ENCODE data around the gene ZAR1.

ZAR1 gene

GRCh38 chr4:48470137-48470536 lies 19.9 kb upstream of the ZAR1 start:
- H3K27me3 ChIP-seq (ENCODE audit: insufficient read depth, low read length): no peaks in the 10 kb centered on the region
- no peak overlapping the region for H3K4me3 ChIP-seq (ENCODE audit: low read length)
- no peak overlapping the region for H3K27ac ChIP-seq (ENCODE audit: low read depth, low read length)
- 100% methylated on average over 1 of the region's 1 CpG for WGBS
- H3K4me1 ChIP-seq (ENCODE audit: insufficient read depth, low read length): peaks cover 4% of the 10 kb centered on the region; the same call in 1 of the 2 replicates
- no peaks in the 10 kb centered on the region for H3K9me3 ChIP-seq (ENCODE audit: insufficient read depth, low read depth, low read length)
- H3K36me3 ChIP-seq (ENCODE audit: insufficient read depth, low read length): no peaks in the 10 kb centered on the region
- no peak overlapping the region for H3K9ac ChIP-seq (ENCODE audit: low read depth, low read length)

- H3K27ac ChIP-seq (ENCODE audit: low read depth, low read length): no peak overlapping the region
- H3K9ac ChIP-seq (ENCODE audit: low read depth, low read length): no peak overlapping the region
- 33% methylated on average over 2 of the region's 2 CpGs for WGBS
- no peaks in the 10 kb centered on the region for H3K9me3 ChIP-seq (ENCODE audit: insufficient read depth, low read depth, low read length)
- H3K27me3 ChIP-seq (ENCODE audit: insufficient read depth, low read length): no peaks in the 10 kb centered on the region
- H3K36me3 ChIP-seq (ENCODE audit: insufficient read depth, low read length): no peaks in the 10 kb centered on the region
- H3K4me1 ChIP-seq (ENCODE audit: insufficient read depth, low read length): peaks cover 4% of the 10 kb centered on the region; the same call in 1 of the 2 replicates
- no peak overlapping the region for H3K4me3 ChIP-seq (ENCODE audit: low read length)
Observed at GRCh38 chr4:48470570-48470969, 19.5 kb upstream of the ZAR1 start.

DNA sequence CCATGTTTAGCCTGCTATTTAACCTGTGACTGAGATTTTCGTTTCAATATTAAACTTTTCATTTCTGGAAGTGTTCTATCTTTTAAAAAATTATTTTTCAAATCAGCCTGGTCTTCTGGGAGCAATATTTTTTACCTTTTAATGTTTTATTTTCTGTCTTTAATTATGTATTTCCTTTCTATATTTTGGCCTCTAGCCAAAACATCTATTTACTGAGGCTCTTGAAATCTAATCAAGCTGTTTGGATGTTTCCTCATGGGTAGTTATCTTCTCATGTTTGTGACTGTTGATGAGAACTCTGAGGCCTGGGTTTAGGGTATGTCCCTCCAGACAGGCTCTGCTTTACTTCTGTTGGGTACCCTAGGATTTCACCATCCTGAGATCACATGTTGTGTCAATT lies 17.3 kb upstream of the ZAR1 start:
- Histone ChIP-seq H3K27me3 (ENCODE audit: insufficient read depth, low read length) (no peaks in the 10 kb centered on the region), H3K27ac (ENCODE audit: low read depth, low read length) (no peak overlapping the region), H3K36me3 (ENCODE audit: insufficient read depth, low read length) (no peaks in the 10 kb centered on the region), H3K4me3 (ENCODE audit: low read length) (no peak overlapping the region), H3K4me1 (ENCODE audit: insufficient read depth, low read length) (peaks cover 4% of the 10 kb centered on the region; the same call in 1 of the 2 replicates), H3K9ac (ENCODE audit: low read depth, low read length) (no peak overlapping the region), H3K9me3 (ENCODE audit: insufficient read depth, low read depth, low read length) (no peaks in the 10 kb centered on the region)
- WGBS: no CpG with 5 or more reads among the region's 1 CpG

- peaks cover 2% of the 10 kb centered on the region; the same call in 1 of the 2 replicates for H3K27me3 ChIP-seq (ENCODE audit: insufficient read depth, low read length)
- WGBS: 90% methylated on average over 6 of the region's 6 CpGs
- no peak overlapping the region for H3K4me3 ChIP-seq (ENCODE audit: low read length)
- no peaks in the 10 kb centered on the region for H3K4me1 ChIP-seq (ENCODE audit: insufficient read depth, low read length)
- H3K9me3 ChIP-seq (ENCODE audit: insufficient read depth, low read depth, low read length): no peaks in the 10 kb centered on the region
- H3K27ac ChIP-seq (ENCODE audit: low read depth, low read length): no peak overlapping the region
- no peak overlapping the region for H3K9ac ChIP-seq (ENCODE audit: low read depth, low read length)
- H3K36me3 ChIP-seq (ENCODE audit: insufficient read depth, low read length): no peaks in the 10 kb centered on the region
Observed at GRCh38 chr4:48475770-48476169, 14.3 kb upstream of the ZAR1 start.

- Histone ChIP-seq H3K27me3 (ENCODE audit: insufficient read depth, low read length) (peaks cover 26% of the 10 kb centered on the region), H3K36me3 (ENCODE audit: insufficient read depth, low read length) (no peaks in the 10 kb centered on the region), H3K4me1 (ENCODE audit: insufficient read depth, low read length) (peaks cover 7% of the 10 kb centered on the region), H3K9ac (ENCODE audit: low read depth, low read length) (no peak overlapping the region), H3K9me3 (ENCODE audit: insufficient read depth, low read depth, low read length) (no peaks in the 10 kb centered on the region), H3K27ac (ENCODE audit: low read depth, low read length) (no peak overlapping the region), H3K4me3 (ENCODE audit: low read length) (no peak overlapping the region)
- 93% methylated on average over 1 of the region's 2 CpGs for WGBS
Observed at GRCh38 chr4:48478273-48478672, 11.8 kb upstream of the ZAR1 start.

- H3K27me3 ChIP-seq (ENCODE audit: insufficient read depth, low read length): peaks cover 56% of the 10 kb centered on the region
- no CpG with 5 or more reads among the region's 1 CpG for WGBS
- no peaks in the 10 kb centered on the region for H3K36me3 ChIP-seq (ENCODE audit: insufficient read depth, low read length)
- no peak overlapping the region for H3K4me3 ChIP-seq (ENCODE audit: low read length)
- no peak overlapping the region for H3K27ac ChIP-seq (ENCODE audit: low read depth, low read length)
- H3K4me1 ChIP-seq (ENCODE audit: insufficient read depth, low read length): peaks cover 7% of the 10 kb centered on the region
- no peak overlapping the region for H3K9ac ChIP-seq (ENCODE audit: low read depth, low read length)
- no peaks in the 10 kb centered on the region for H3K9me3 ChIP-seq (ENCODE audit: insufficient read depth, low read depth, low read length)
Observed at GRCh38 chr4:48481581-48481980, 8.5 kb upstream of the ZAR1 start.

DNA sequence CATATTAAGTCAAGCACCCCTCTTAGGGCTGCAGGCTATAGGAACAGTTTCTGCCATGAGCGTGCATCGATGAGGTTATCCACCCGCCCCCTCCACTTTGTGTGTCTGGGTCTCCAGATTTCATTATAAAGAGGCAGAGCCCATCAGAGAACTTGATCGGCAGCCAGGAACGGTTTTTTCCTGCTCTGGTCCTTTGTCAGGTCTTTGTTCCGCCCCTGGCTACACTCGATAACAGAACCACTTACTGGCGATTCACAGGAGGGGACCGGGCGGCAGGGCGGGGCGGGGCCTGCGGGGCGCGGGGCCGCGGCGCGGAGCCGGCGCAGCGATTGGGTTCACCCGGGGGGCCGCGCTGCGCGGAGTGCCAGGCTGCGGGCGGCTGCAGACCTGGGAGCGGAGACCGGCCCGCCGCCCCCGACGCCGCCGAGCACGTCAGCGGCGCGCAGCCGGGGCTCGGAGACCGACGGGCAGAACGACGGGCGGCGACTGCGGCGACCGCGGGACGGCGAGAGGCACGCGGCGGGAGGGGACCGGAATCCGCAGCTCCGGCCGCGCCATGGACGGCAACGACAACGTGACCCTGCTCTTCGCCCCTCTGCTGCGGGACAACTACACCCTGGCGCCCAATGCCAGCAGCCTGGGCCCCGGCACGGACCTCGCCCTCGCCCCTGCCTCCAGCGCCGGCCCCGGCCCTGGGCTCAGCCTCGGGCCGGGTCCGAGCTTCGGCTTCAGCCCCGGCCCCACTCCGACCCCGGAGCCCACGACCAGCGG lies 6.9 kb upstream of the ZAR1 start, which contains the start of gene SLC10A4:
Gene SLC10A4 (plus strand): TSS at position 338 of the 771 bp plus-strand sequence. CDS start 219 bp downstream, at position 557.
- 2% methylated on average over 85 of the region's 85 CpGs for WGBS
- no peak within 1 kb of the TSS for H3K27ac ChIP-seq (ENCODE audit: low read depth, low read length)
- peaks cover 10% of the 10 kb centered on the region for H3K4me1 ChIP-seq (ENCODE audit: insufficient read depth, low read length)
- H3K27me3 ChIP-seq (ENCODE audit: insufficient read depth, low read length): peaks cover 69% of the 10 kb centered on the region
- no peaks in the 10 kb centered on the region for H3K9me3 ChIP-seq (ENCODE audit: insufficient read depth, low read depth, low read length)
- peak within 1 kb of the TSS; percentile 53 for H3K4me3 ChIP-seq (ENCODE audit: low read length)
- H3K36me3 ChIP-seq (ENCODE audit: insufficient read depth, low read length): no peaks in the 10 kb centered on the region
- peak within 1 kb of the TSS; percentile 65 for H3K9ac ChIP-seq (ENCODE audit: low read depth, low read length)

DNA sequence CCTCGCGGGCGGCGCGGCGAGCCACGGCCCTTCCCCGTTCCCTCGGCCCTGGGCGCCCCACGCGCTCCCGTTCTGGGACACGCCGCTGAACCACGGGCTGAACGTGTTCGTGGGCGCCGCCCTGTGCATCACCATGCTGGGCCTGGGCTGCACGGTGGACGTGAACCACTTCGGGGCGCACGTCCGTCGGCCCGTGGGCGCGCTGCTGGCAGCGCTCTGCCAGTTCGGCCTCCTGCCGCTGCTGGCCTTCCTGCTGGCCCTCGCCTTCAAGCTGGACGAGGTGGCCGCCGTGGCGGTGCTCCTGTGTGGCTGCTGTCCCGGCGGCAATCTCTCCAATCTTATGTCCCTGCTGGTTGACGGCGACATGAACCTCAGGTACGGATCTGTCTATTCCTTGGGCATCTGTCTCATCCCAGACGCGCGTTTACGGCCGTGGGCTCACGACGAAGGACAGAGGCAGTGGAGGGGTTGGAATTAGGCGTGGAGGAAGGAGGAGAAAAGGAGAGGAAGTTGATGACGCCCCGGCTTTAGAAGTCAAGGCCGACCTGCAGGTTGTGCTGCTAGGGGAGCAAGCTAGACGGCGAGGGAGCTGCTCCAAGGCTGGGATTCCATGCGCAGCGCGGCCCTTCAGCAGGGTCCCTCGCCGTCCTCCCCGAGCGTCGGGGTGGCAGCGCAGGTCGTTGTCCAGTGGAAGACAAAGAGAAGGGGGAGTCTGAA lies 6.1 kb upstream of the ZAR1 start:
- peaks cover 10% of the 10 kb centered on the region for H3K4me1 ChIP-seq (ENCODE audit: insufficient read depth, low read length)
- no peaks in the 10 kb centered on the region for H3K9me3 ChIP-seq (ENCODE audit: insufficient read depth, low read depth, low read length)
- peak overlapping the region; percentile 53 for H3K4me3 ChIP-seq (ENCODE audit: low read length)
- H3K36me3 ChIP-seq (ENCODE audit: insufficient read depth, low read length): no peaks in the 10 kb centered on the region
- no peak overlapping the region for H3K27ac ChIP-seq (ENCODE audit: low read depth, low read length)
- peaks cover 77% of the 10 kb centered on the region for H3K27me3 ChIP-seq (ENCODE audit: insufficient read depth, low read length)
- 48% methylated on average over 66 of the region's 66 CpGs for WGBS
- peak overlapping the region; percentile 65 for H3K9ac ChIP-seq (ENCODE audit: low read depth, low read length)

DNA sequence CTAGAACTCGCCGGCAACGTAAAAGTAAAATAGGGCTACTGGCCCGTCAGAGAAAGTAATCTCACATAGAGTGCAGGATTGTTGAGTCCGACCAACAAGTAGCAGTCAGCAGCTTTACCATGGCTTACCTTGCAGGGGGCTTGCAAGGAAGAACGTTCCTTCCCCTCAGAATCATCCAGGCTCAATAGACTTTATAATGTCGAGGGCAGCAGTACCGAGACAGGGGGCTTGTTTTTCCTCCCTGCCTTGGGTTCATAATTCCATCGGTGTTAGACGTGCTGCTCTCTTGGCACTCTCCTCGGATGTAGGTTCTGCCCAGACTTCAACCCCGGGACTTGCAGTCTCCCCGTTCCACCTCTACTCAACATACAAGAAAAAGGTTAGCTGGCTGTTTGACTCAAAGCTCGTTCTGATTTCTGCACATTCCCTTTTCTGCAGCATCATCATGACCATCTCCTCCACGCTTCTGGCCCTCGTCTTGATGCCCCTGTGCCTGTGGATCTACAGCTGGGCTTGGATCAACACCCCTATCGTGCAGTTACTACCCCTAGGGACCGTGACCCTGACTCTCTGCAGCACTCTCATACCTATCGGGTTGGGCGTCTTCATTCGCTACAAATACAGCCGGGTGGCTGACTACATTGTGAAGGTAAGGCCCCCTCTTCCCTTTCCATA lies 5.4 kb upstream of the ZAR1 start:
- WGBS: 84% methylated on average over 22 of the region's 22 CpGs
- Histone ChIP-seq H3K27ac (ENCODE audit: low read depth, low read length) (no peak overlapping the region), H3K4me3 (ENCODE audit: low read length) (peak overlapping the region; percentile 53; the same call in 1 of the 2 replicates), H3K9me3 (ENCODE audit: insufficient read depth, low read depth, low read length) (no peaks in the 10 kb centered on the region), H3K36me3 (ENCODE audit: insufficient read depth, low read length) (no peaks in the 10 kb centered on the region), H3K4me1 (ENCODE audit: insufficient read depth, low read length) (peaks cover 16% of the 10 kb centered on the region), H3K9ac (ENCODE audit: low read depth, low read length) (no peak overlapping the region), H3K27me3 (ENCODE audit: insufficient read depth, low read length) (peaks cover 84% of the 10 kb centered on the region)

DNA sequence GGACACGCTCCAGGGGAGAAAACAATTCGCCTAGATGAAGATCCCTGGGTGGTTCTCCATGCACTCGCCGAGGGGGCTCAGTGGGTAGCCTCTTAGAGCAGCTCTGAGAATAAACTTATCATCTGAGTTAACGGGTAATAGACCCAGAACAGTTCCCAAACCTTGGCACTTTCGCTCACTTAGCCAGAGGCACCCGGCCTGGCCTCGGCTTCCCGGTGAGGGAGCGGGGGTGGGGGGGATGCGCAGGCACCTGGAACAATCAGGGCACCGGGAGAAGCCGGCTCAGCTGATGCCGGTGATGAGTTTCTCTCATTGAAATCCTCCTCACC lies 405 bp upstream of the ZAR1 start:
- peak overlapping the region; percentile 55 for H3K4me3 ChIP-seq (ENCODE audit: low read length)
- H3K4me1 ChIP-seq (ENCODE audit: insufficient read depth, low read length): peaks cover 11% of the 10 kb centered on the region
- H3K9me3 ChIP-seq (ENCODE audit: insufficient read depth, low read depth, low read length): no peaks in the 10 kb centered on the region
- H3K27me3 ChIP-seq (ENCODE audit: insufficient read depth, low read length): peaks cover 80% of the 10 kb centered on the region
- H3K27ac ChIP-seq (ENCODE audit: low read depth, low read length): no peak overlapping the region
- H3K9ac ChIP-seq (ENCODE audit: low read depth, low read length): peak overlapping the region; percentile 36
- WGBS: 4% methylated on average over 14 of the region's 14 CpGs
- no peaks in the 10 kb centered on the region for H3K36me3 ChIP-seq (ENCODE audit: insufficient read depth, low read length)
